ENCODE measurements around the gene MTERF1.

Gene MTERF1

DNA sequence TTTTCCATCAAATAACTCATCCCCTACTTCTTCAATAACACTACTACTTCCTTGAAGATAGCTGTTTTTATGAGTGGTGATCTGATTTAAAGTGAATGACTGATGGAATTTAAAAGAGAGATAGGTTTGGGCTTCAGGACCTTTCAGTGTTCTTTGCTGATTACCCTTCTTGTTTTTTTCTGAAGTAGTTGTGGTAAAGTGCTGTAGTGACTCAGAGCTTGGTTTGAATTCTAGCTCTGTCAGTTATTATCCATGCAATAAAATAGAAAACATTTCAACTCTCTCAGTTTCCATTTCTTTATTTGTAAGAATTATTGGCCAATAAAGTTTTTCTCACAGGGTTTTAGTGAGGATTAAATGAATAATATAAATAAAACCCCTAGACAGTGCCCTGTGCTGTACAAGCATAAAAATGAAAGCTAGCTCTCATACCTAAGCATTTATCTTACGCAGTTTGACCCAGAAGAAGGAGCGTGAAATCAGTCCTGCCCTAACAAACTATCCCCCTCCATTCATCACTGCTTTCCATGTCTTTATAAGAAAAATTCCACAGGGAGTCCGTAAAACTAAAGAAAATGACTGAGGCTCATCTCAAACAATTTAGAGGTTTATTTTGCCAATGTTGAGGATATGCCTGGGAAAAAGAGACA is 35.0 kb upstream of the MTERF1 start:
- no peak overlapping the region for H3K4me3 ChIP-seq (replicated peaks; ENCODE audit: low read depth, low read length)
- DNase-seq (ENCODE audit: low read depth) = no peak
- TF ChIP-seq, protein P1, sequence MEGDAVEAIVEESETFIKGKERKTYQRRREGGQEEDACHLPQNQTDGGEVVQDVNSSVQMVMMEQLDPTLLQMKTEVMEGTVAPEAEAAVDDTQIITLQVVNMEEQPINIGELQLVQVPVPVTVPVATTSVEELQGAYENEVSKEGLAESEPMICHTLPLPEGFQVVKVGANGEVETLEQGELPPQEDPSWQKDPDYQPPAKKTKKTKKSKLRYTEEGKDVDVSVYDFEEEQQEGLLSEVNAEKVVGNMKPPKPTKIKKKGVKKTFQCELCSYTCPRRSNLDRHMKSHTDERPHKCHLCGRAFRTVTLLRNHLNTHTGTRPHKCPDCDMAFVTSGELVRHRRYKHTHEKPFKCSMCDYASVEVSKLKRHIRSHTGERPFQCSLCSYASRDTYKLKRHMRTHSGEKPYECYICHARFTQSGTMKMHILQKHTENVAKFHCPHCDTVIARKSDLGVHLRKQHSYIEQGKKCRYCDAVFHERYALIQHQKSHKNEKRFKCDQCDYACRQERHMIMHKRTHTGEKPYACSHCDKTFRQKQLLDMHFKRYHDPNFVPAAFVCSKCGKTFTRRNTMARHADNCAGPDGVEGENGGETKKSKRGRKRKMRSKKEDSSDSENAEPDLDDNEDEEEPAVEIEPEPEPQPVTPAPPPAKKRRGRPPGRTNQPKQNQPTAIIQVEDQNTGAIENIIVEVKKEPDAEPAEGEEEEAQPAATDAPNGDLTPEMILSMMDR (IDR thresholded peaks at IDR 0.05; ENCODE audit: low read length, missing control alignments) = no peak

DNA sequence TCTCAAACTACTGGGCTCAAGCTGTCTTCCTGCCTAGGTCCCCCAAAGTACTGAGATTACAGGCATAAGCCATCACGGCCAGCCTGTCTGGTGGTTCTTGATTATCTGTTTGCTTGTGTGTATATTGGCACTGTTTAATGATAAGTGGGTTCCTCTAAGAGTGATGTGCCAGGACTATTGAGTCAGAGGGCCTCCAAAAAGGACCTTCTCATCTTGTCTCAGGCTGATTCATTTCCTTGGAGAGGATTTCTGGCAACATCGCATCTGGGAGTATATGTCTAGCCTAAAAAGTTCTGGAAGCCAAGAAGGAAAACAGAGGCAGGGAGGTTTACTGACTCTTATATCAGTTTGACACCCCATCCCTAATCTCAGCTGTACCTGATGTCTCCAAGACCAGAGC is 33.1 kb upstream of the MTERF1 start:
- TF ChIP-seq, protein P1 (IDR thresholded peaks at IDR 0.05; ENCODE audit: low read length, missing control alignments) = no peak
- no peak overlapping the region for H3K4me3 ChIP-seq (replicated peaks; ENCODE audit: low read depth, low read length)
- DNase-seq (ENCODE audit: low read depth) = peak; percentile 71

DNA sequence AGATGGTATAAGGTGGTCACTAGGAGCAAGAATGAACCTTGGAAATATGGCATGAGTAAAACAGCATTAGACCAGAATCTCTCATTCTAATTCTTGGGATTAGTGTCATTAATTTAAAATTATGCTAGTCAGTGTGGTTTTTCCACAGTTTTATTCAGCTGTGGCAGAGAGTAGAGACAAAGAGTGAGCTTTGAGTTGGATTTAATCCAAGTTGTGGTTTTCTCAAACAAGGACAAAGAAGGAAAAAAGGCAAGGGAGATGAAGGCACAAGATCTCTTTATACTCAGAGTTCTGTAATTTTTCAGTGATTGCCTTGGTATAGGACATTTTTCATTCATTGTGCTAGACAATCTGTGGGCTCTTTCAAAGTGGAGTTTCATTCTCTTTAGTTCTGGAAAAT is 32.0 kb upstream of the MTERF1 start:
- TF ChIP-seq, protein P1 (IDR thresholded peaks at IDR 0.05; ENCODE audit: low read length, missing control alignments) = no peak
- H3K4me3 ChIP-seq (replicated peaks; ENCODE audit: low read depth, low read length) = no peak overlapping the region
- peak; percentile 43 for DNase-seq (ENCODE audit: low read depth)

DNA sequence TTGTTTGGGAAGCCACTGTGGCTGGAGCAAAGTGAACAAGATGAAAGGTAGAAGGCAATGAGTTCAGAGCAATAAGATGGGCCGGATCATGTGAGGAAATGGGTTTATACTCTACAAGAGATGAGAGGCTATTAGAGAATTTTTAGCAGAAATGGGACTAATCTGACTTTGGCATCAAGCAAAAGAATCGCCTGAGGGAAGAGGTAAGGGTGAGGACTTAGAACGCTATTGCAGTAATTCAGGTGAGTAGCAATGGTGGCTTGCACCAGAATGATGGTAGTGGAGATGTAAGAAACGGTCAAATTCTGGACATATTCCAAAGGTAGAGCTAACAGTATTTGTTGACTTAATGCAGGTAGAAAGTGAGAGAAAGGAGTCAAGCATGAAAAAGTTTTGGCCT is 30.6 kb upstream of the MTERF1 start:
- H3K4me3 ChIP-seq (replicated peaks; ENCODE audit: low read depth, low read length) = no peak overlapping the region
- TF ChIP-seq, protein P1 (IDR thresholded peaks at IDR 0.05; ENCODE audit: low read length, missing control alignments) = no peak
- DNase-seq (ENCODE audit: low read depth) = no peak

DNA sequence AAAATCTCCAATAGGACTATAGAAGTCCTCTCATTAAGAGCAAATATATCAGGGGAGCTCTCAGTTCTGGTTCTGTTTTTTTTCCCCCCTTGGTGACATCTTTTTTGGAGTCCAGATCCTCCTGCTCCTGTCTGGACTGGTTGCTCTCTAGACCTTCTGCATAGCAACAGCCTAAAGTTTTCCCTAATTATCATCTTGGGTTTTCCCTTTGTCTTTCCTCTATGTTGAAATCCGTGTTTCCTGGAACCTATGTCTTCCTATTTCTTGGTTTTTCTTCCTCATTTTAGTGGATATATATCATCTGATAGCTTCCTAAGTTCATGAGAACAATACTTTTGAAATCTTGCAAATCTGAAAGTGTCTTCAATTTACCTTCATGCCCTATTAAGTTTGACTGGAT is 29.7 kb upstream of the MTERF1 start:
- DNase-seq (ENCODE audit: low read depth) = no peak
- H3K4me3 ChIP-seq (replicated peaks; ENCODE audit: low read depth, low read length) = no peak overlapping the region
- TF ChIP-seq, protein P1 (IDR thresholded peaks at IDR 0.05; ENCODE audit: low read length, missing control alignments) = no peak

DNA sequence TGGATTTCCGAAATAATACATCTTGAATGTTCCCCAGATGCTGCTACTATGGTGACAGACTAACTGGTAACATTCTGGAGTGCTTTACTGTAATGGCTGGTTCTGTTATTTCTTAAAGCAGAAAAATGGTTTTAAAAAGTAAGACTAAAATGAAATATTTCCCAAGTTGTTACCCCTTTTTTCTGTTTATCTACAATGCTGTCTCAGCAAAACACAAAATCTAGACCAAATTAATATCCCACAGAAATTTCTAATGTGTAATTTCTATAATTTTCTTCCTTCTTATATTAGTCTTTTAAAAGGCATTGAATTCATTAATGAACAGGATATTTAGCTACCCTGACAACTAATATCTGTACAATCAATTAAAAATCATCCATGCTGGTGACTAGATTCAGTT is 19.1 kb upstream of the MTERF1 start:
- H3K4me3 ChIP-seq (replicated peaks; ENCODE audit: low read depth, low read length) = no peak overlapping the region
- TF ChIP-seq, protein P1 (IDR thresholded peaks at IDR 0.05; ENCODE audit: low read length, missing control alignments) = no peak
- no peak for DNase-seq (ENCODE audit: low read depth)

All from fibroblast of pulmonary artery (primary cell).